ENCODE results near the gene SLC4A2. TPM values are rescaled to one million over a fixed set of nuclear protein-coding genes. Genes with fewer than 3 reads are reported as not detected.

SLC4A2 gene
- total RNA-seq, 4 donors from 2014 or later, result 48.5 to 109 (median 69.0) TPM

DNA sequence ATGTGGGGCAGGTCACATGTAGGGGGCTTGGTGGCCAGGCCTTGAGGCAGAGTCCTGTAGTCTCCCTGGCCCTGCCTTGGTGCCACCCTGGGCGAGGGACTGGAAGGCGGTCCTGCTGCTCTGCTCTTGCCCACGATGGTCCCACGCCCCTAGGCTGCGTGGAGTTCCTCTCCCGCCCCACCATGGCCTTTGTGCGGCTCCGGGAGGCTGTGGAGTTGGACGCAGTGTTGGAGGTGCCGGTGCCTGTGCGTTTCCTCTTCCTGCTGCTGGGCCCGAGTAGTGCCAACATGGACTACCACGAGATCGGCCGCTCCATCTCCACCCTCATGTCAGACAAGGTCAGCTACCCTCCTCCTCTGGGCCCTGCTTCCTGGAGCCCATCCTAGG lies 11.2 kb downstream of the SLC4A2 start:
- no peaks in the 10 kb centered on the region for H3K9me3 ChIP-seq
- H3K4me1 ChIP-seq, result no peaks in the 10 kb centered on the region
- H3K27me3 ChIP-seq, result no peaks in the 10 kb centered on the region
- 93 to 95% methylated on average over 4 to 13 of the region's 15 CpGs for WGBS, 2 donors
- no peak for DNase-seq
- intact Hi-C loops (cut with DNase I), result no loop called here
- H3K27ac ChIP-seq, result no peak overlapping the region
- no peak overlapping the region for H3K4me3 ChIP-seq (replicated peaks in 1 of 3)
- TF ChIP-seq, protein P1, sequence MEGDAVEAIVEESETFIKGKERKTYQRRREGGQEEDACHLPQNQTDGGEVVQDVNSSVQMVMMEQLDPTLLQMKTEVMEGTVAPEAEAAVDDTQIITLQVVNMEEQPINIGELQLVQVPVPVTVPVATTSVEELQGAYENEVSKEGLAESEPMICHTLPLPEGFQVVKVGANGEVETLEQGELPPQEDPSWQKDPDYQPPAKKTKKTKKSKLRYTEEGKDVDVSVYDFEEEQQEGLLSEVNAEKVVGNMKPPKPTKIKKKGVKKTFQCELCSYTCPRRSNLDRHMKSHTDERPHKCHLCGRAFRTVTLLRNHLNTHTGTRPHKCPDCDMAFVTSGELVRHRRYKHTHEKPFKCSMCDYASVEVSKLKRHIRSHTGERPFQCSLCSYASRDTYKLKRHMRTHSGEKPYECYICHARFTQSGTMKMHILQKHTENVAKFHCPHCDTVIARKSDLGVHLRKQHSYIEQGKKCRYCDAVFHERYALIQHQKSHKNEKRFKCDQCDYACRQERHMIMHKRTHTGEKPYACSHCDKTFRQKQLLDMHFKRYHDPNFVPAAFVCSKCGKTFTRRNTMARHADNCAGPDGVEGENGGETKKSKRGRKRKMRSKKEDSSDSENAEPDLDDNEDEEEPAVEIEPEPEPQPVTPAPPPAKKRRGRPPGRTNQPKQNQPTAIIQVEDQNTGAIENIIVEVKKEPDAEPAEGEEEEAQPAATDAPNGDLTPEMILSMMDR (IDR thresholded peaks at IDR 0.05), result no peak
- TF ChIP-seq POLR2A (IDR thresholded peaks at IDR 0.05), result no peak
- peaks cover 78 to 94% of the 10 kb centered on the region in 2 donors for H3K36me3 ChIP-seq

DNA sequence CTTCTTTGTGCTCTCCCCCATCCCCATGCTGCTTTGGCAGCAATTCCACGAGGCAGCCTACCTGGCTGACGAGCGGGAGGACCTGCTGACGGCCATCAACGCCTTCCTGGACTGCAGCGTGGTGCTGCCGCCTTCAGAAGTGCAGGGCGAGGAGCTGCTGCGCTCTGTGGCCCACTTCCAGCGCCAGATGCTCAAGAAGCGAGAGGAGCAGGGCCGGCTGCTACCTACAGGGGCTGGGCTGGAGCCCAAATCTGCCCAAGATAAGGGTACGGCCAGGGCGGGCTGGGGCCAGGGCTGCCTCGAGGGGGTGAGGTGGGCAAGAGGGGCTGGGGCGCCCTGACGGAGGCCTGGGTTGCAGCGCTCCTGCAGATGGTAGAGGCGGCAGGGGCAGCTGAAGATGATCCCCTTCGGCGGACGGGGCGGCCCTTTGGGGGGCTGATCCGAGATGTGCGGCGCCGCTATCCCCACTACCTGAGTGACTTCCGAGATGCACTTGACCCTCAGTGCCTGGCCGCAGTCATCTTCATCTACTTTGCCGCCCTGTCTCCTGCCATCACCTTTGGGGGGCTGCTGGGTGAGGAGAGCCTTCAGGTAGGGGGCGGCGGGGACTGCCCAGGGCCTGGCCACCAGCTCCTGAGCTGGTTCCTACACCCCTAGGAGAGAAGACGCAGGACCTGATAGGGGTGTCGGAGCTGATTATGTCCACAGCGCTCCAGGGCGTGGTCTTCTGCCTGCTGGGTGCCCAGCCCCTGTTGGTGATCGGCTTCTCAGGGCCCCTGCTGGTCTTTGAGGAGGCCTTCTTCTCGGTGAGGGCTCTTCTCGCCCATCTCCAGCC lies 11.9 kb downstream of the SLC4A2 start:
- DNase-seq, result no peak
- no peaks in the 10 kb centered on the region for H3K4me1 ChIP-seq
- TF ChIP-seq, protein P1 (IDR thresholded peaks at IDR 0.05), result no peak
- TF ChIP-seq POLR2A (IDR thresholded peaks at IDR 0.05), result no peak
- H3K27ac ChIP-seq, result no peak overlapping the region
- WGBS, 2 donors, result 95 to 96% methylated on average over 20 to 37 of the region's 39 CpGs
- H3K36me3 ChIP-seq, result peaks cover 82 to 88% of the 10 kb centered on the region in 2 donors
- H3K4me3 ChIP-seq (replicated peaks in 1 of 3), result no peak overlapping the region
- no peaks in the 10 kb centered on the region for H3K27me3 ChIP-seq
- H3K9me3 ChIP-seq, result no peaks in the 10 kb centered on the region
- intact Hi-C loops (cut with DNase I), result no loop called here

- Histone ChIP-seq H3K27ac (no peak overlapping the region), H3K4me1 (peaks cover 0 to 5% of the 10 kb centered on the region in 2 donors), H3K36me3 (peaks cover 59 to 65% of the 10 kb centered on the region in 2 donors), H3K27me3 (no peaks in the 10 kb centered on the region), H3K4me3 (replicated peaks in 1 of 3) (no peak overlapping the region), H3K9me3 (no peaks in the 10 kb centered on the region)
- TF ChIP-seq, protein P1 (IDR thresholded peaks at IDR 0.05), result no peak
- TF ChIP-seq POLR2A (IDR thresholded peaks at IDR 0.05), result no peak
- no peak for DNase-seq
- intact Hi-C loops (cut with DNase I), result no loop called here
- 90 to 94% methylated on average over 13 to 17 of the region's 17 CpGs for WGBS, 2 donors
Measured at GRCh38 chr7:151073990-151074389, 14.6 kb downstream of the SLC4A2 start.

GRCh38 chr7:151074817-151075661 lies 15.7 kb downstream of the SLC4A2 start:
- Histone ChIP-seq H3K4me3 (replicated peaks in 1 of 3) (no peak overlapping the region), H3K4me1 (peaks cover 9 to 15% of the 10 kb centered on the region in 2 donors), H3K27ac (no peak overlapping the region), H3K36me3 (peaks cover 55 to 56% of the 10 kb centered on the region in 2 donors), H3K9me3 (no peaks in the 10 kb centered on the region), H3K27me3 (no peaks in the 10 kb centered on the region)
- DNase-seq, result no peak
- WGBS, 2 donors, result 94% methylated on average over 23 to 26 of the region's 26 CpGs
- no peak for TF ChIP-seq POLR2A (IDR thresholded peaks at IDR 0.05)
- TF ChIP-seq, protein P1 (IDR thresholded peaks at IDR 0.05), result no peak
- intact Hi-C loops (cut with DNase I), result no loop called here

DNA sequence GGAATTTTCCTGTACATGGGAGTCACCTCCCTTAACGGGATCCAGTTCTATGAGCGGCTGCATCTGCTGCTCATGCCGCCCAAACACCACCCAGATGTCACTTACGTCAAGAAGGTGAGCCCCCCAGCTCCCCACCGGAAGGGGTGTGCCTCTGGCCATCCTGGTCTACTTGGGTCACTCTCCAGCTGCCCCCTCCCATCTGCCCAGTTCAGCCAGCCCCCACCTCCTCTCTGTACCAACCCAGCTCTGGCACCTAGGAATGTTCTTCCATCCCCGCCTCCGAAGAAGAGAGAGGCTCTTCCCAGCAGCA lies 16.2 kb downstream of the SLC4A2 start:
- H3K9me3 ChIP-seq, result no peaks in the 10 kb centered on the region
- TF ChIP-seq, protein P1 (IDR thresholded peaks at IDR 0.05), result no peak
- no peak for TF ChIP-seq POLR2A (IDR thresholded peaks at IDR 0.05)
- no peak for DNase-seq
- no peak overlapping the region for H3K4me3 ChIP-seq (replicated peaks in 1 of 3)
- H3K36me3 ChIP-seq, result peaks cover 49 to 50% of the 10 kb centered on the region in 2 donors
- no peaks in the 10 kb centered on the region for H3K27me3 ChIP-seq
- intact Hi-C loops (cut with DNase I), result no loop called here
- H3K27ac ChIP-seq, result no peak overlapping the region
- 89% methylated on average over 7 of the region's 7 CpGs for WGBS, 2 donors
- H3K4me1 ChIP-seq, result peaks cover 9 to 15% of the 10 kb centered on the region in 2 donors
